ENCODE results near the gene STK38.

- TF ChIP-seq POLR2AphosphoS5 (IDR thresholded peaks at IDR 0.05; ENCODE audit: borderline replicate concordance, low read depth, low read length) = no peak
- TF ChIP-seq FOXP2 (optimal IDR thresholded peaks at IDR 0.05; ENCODE audit: control extremely low read depth, extremely low read length, insufficient read depth) = no peak
Measured at GRCh38 chr6:36556281-36556680, 9.0 kb upstream of the STK38 start.
